ENCODE measurements around the gene MGRN1. TPM values are rescaled to one million over a fixed set of nuclear protein-coding genes. Genes with fewer than 3 reads are reported as not detected.

Gene MGRN1
- 21.6 TPM for total RNA-seq

DNA sequence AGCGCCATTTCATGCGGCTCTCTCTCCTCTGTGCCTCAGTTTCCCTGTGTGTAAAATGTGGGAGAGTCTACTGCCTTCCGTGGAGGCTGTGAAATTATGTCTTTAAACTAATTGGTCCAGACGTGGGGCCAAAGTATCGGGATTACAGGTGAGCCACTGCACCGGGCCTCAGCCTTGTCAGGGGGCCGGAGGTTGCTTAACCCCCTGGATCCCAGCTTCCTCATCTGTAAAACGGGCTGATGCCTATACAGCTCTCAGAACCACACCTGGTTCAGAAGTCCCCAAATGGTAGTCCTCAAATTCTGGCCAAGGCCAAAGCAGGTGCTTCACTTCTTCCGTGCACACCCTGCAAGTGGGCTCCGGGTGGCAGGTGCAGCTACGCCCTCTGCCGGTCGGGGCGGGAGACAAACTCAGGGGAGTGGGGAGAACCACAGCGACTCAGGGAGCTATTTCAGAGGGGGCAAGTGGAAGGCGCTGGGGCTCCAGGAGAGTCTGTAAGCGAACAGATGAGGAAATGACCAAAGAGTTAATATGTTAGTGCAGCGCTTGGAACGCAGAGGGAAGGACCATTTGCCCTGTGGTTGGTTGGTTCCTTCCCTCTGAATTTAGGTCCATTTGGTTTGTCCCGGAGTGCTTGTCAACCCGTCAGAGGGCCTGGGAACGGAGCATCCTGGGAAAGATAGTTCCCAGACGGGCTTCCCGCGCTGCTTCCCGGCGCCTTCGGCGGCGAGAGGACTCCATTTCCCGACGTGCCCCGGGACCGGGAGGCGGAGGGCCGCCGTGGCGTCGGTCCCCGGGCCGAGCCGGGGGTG is at the start of gene MGRN1:
MGRN1 (plus strand) TSS at position 812 of the 812 bp plus-strand sequence. CDS start 135 bp downstream, outside the sequence.
- peak; percentile 99 for DNase-seq

DNA sequence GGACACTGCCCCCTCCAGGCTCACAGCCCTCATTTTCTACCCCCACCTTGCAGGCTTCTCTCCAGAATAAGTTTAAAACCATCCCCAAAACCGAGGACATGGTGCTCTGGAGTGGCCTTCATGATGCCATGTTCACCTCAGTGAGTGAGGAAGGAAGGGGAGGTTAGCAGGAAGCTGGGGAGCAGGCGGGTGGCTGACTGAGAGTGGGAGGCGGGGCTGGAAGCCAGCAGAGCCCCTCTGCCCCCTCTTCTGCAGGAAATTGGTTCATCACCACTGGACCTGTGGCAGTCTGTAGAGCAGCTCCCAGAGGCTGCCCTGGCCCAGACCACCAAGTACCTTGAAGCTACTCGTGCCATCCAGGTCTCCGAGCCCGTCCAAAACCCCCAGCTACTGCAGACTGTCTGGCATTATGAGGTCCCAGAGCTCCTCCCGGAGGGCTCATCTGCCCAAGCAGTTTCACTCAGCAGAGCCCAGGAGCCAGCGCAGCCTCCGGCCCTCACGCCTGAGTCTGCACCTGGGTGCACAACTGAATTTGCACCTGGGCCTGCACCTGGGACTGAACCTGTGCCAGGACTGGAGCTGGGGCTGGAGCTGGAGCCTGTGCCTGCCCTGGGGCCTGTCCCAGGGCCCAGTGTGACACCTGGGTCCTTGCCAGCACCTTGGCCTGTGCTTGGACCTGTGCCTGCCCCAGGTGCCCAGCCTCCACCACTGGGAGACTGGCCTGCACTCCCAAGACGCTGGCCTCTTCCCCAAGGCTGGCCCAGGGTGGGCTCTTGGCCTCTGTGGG is 49.5 kb upstream of the MGRN1 start:
- DNase-seq: no peak

DNA sequence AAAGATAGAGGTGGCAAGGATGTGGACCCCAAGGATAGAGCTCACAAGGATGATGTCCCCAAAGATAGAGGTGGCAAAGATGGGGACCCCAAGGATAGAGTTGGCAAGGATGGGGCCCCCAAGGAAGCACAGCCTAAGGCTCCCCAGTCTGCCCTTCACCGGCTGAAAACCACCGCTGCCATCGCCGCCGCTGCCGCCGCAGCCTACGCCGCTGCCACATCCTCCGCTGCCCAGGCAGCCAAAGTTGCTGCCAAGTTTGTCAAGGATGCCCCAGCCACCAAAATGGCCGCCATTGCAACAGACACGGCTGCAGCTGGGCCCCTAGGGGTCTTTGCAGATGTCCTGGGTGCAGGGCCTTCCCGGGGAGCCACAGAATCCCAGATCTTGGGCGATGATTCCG is 48.6 kb upstream of the MGRN1 start:
- no peak for DNase-seq

DNA sequence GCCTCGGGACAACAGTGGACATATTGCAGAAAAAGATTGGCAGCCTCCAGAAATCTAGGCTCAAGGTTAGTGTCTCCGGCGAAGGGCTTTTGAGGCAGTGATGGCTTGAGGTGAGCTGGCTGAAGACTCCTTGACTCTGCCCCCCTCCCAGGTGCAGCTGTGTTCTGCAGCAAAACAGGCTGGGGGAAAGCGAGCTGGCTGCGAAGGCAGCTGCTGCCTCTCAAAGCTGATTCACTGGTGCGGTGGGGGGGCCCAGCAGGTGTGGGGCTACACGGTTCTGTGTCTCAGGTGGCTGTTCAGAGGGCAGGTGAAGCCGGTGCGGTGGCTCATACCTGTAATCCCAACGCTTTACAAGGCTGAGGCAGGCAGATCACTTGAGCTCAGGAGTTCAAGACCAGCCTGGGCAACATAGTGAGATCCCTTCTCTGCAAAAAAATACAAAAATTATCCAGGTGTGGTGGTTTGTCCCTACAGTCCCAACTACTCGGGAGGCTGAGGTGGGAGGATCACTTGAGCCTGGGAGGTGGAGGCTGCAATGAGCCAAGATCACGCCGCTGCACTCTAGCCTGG is 45.6 kb upstream of the MGRN1 start:
- DNase-seq: no peak

DNA sequence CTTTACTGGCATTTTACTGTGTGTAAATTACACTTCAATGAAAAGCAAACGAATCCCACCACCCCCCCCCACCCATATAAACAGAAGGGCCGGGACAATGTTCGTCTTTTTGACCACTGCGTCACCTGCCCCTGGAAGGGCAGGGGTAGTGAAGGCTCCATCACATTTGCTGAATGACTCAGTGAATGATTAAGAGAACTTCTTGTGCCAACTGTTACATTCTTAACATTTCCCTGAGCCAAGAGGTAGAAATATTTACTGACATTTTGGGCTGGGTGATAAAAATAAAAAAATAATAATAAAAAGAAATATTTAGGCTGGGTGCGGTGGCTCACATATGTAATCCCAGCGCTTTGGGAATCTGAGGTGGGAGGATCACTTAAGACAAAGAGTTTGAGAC is 44.4 kb upstream of the MGRN1 start:
- no peak for DNase-seq

DNA sequence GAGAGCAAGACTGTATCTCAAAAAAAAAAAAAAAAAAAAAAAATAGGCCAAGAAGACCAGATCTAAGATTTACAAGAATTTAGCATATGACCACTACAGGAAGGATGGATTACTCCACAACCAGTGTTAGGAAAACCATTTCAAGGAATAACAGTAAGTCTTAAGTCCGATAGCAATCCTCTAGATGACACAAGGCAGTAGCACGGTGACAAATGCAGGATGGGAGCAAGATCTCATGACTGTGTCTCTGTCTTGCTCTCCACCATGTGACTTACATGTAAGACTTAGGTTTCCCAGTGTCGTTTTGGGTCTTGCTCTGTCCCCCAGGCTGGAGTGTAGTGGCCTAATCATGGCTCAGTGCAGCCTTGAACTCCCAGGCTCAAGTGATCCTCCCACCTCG is 40.7 kb upstream of the MGRN1 start:
- DNase-seq: no peak

DNA sequence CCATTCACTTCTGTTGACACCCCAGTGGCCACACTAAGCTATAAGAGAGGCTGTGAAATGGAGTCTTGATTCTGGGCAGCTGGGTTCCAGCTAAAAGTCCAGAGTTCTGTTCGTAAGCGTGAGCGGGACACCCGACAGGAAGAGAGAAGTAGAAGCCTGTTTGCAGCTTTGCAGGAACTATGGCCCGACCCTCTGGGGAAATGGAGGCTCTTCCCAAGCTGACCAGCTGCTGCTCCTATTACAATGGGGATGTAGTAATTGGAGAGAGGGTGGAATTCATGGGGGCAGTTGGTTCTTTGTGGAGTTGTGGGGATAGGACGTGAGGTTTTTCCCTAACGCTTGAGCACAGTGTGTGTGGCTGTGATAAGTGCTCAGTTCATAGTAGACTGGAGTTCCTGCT is 38.3 kb upstream of the MGRN1 start:
- no peak for DNase-seq

DNA sequence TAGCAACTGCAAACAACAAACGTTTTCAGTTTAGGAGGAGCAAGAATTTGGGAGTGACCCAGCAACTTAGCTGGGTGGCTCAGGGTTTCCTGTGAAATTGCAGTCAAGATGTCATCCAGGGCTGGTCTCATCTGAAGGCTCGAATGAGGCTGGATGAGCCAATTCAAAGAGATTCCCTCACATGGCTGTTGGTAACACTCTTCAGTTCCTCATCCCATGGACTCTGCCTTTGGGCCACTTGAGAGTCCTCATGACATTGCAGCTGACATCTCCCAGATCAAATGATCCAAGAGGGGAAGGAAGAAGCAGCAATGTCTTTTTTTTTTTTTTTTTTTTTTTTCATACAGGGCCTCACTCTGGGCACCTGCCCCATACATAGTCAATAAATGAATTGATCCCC is 36.2 kb upstream of the MGRN1 start:
- no peak for DNase-seq

DNA sequence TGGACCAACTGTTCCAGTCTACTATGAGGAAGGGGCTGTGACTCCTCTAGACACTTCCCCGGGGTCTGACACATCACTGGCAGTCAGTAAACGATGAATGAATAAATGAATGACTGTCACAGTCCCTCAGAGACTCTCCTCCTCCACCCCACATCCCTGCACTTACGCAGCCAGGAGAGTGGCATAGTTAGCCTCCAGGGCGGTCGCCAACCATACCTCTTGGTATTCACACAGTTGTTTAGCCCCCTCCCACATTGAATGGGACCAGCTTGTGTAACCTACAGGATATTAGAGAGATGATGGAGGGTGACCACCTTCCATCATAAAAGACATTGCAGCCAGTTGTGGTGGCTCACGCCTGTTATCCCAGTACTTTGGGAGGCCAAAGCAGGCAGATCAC is 35.7 kb upstream of the MGRN1 start:
- DNase-seq: no peak

DNA sequence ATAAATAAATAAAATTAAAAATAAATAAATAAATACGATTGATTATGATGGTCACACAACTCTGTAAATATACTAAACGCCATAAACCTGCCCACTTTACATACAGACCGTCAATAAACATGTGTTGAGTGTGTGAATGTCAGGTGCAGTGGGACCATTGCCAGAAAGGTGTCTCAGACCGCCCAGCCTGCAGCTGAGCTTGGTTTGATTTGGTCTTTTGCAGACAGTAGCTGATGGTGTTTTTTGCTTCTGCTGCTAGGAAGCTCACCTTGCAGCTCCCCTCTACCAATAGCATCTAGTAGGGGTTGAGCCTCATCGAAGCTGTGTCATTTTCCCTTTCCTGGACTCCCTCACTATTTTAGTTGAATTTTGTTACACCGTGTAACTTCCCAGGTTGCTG is 33.4 kb upstream of the MGRN1 start:
- DNase-seq: no peak

DNA sequence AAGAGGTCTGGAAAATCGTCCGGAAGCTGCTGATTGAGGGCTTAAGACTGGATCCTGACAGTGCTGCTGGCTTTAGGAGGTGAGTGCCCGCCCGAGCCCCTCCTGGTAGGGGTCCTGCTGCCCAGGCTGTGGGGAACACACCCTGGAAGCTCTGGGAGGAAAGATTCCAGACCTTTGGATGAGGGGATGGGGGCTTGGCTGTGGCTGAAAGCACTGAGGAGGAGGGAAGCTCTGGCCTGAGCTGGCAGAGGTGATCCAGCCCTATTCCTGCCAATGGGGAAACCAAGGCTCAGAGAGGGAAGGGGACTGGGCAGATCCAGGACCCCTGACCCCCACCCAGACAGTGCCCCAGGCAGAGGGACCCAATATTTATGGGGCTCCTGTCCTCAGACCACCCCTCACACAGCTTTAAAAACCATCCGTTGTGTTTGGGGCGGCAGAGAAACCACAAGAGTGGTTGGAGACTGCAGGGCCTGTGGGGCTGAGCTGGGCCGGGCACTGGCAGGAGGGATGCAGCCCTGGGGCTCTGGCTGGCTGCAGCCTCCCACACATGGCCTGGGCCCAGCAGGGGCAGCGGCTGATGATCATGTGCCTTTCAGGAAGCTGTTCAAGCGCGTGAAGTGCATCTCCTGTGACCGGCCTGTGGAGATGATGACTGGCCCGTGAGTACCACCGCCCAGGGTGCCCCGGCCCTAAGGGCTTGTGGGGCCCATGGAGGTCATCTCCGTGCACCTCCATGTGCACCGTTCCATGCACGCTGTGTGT is 32.7 kb upstream of the MGRN1 start:
- no peak for DNase-seq

DNA sequence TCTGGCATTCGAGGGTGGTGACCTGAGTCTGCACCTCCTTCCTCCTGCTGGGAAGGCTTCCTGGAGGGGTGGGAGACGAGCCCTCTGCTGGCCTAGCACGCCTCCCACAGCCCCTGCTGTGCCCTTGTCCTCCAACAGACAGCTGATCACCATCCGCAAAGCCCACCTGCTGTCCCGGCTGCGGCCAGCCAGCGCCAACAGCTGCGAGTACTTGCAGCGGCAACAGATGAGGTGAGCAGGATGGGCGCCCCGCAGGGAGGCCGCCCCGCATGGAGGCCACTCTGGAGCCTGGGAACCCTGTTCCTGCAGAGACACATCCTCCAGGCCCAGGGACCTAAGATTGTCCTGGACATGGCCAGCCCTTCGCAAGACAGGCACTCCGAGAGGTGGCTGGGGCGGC is 31.5 kb upstream of the MGRN1 start:
- no peak for DNase-seq

DNA sequence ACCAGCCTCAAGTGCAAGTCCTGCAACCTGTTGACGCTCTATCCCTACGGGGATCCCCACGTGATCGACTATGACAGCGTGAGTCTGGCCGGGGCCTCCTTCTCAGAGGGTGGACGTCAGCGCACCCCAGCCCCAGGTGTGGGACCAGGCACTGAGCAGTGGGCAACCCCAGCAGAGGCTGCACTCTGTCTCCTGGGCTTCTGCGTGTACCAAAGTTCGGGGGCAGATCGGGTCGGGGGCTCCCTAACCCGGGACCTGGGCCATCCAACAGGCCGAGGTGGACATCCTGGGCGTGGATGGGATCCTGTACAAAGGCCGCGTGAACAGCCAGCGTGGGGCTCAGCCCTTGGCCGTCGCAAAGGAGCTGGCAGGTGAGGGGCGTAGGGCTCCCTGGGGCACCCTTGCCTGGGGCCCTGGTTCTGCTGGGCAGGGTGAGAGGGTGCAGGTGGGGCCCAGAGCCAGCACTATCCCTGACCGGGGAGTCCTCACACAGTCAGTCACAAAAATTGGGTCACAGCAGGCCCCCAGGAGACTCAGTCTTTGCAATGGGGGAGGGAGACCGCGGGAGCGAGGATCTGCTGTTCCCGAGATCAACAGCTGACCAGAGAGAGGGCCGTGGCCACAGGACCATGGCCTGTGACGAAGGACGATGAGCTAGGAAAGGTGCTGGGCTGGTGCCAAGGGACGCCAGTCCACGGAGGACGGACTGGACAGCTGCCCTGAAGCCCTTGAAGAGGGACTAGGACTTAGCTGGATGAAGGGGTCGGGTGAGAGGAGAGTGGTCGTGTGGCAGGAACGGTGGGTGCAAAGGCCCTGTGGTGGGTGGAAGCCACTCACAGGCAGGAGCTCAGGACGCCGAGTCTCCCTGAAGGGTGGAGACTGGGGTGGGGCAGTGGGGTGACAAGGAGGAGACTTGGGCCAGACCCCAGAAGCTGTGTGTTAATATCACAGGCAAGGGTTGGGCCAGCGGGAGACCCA is 29.9 kb upstream of the MGRN1 start:
- DNase-seq: no peak

DNA sequence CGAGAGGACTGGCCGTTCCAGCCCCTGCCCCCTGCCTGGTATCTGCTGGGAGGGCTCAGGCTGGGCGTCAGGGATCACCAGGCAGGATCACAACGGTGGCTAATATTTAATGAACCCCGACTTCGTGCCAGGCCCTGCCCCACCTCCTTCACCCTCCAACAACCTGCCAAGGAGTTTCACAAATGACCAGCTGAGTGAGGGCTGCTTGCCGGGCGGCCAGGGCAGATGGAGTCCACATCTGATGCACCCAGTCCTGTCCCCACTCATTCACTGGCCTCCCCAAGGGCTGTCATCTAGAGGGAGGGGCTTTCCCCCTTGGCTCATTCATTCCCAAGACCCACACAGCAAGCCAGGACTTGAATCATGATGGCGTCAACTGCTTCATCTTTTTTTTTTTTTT is 27.5 kb upstream of the MGRN1 start:
- DNase-seq: no peak

DNA sequence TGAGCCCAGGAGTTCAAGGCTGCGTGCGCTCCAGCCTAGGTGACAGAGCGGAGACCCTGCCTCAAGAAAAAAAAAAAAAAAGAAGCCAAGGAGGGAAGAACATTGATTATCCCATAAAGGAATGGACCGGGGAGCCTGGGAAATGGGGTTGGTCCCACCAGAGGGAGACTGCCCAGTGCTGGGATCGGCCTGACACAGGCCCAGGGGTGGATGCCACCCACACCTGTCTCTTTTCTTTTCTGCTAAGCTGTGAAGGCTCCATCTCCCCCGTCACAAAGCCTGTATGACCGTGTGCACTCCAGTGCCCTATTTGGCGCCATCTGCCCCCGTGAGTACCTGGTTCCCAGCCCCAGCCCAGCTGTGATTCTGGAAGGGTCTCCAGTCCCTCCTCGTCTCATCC is 25.6 kb upstream of the MGRN1 start:
- DNase-seq: no peak

DNA sequence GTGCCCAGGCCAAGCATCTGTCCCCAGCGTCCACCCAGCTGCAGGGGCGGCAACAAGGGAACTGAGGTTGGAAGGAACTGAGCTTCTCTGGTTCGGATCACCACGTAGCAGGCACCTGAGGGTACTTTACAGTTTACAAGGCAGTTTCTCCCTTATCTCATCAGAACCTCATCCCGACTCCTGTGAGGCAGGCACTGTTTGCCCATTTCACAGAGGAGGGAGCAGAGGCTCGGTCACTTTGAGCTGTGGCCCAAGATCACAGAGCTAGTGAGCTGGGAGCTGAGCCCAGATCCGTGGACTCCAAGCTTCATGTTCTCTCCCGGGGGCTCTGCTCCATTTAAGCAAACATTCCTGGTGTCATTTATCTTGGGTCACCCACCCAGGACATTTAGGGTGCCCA is 25.1 kb upstream of the MGRN1 start:
- DNase-seq: no peak

DNA sequence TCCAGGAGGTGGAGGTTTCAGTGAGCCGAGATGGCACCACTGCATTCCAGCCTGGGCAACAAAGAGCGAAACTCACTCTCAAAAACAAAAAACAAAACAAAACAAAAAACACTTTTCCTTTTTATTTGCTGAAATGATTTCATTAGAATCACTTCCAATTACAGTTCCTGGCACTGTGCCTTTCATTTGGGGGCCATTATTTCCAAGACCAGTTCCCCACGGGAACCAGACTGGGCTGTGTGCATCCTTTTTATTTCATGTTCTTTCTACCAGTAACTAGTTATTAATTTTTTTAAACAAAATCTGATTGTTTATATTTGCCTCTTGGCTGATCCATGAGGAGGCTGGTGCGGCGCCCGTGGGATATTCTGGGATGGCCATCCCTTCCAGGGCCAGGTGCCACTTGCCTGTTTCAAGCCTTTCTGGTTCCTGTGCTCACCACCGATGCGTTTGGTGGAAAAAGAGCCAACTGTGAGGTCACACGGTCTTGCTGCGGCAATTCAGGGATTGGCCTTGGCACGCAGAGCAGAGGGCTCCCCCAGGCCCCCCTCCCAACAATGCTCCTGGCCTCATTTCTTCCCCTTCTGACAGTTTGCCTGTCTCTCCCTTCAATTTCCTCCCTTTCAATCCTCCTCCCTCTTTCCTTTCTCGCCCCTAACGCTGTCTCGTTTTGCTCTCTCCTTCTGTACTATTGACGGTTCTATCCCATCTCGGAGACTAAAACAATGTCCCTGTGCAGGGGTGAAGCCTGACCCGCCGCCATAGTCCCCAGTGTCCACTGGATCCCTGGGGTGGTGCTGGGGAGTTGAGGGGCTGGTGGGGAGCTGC is 23.4 kb upstream of the MGRN1 start:
- peak; percentile 40 for DNase-seq

DNA sequence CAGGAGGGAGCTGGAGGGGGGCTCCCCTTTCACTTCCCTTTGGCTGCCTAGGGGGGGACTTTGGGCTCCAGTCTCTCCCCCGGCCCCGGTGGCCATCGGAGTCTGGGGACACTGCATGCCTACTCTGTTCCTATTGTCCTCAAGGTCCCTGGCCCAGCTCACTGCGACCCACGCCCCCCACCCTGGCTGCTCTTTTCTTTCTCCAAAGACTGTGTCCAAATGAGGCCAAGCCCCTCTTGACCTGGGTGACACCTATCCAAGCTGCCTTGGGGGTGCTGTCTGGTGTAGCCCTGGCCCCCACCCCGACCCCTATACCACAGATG is 22.8 kb upstream of the MGRN1 start:
- no peak for DNase-seq

DNA sequence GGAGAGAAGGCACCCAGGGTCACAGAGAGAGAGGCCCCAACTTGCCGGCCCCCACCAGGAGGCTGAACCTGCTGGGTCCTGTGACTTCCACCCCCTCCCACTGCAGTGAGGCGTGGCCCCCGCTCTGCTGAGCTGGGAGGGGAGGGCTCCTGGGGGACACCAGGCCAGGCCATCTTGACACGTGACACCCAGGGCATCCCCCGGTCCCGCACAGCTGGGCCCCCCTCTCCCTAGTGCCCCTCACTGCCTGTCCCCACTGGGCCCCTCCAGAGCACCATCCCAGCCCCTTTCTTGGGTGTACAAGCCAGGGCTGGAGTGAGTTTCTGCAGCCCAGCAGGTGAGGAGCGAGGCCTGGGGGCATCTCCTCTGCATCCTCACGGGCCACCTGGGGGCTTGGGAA is 22.3 kb upstream of the MGRN1 start:
- DNase-seq: no peak

DNA sequence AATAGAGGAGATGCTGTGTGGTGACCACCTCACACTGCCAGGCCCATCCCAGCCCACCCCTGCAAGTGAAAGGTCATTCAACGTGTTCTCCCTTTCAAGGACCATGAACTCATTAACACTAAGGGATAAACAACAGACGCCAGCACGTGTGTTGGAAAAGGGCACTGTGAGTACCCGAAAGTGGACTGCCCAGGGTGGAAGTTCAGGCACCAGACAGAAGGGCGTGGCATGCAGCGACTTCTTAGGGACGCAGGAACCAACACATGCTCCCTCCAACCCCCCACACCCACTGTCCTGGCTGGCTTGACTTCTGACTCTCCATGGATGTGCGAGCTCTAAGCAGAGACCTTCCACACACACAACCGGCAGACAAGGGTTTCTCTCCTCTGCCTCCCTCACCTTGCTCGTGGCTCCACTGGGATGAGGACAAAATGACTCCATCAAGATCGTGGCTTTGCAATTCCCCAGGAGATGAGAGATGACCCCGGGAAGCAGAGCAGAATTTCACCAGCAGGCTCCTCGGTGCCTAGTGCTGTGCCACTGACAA is 20.9 kb upstream of the MGRN1 start:
- no peak for DNase-seq
